ENCODE results near the gene FOXP1. TPM values are rescaled to one million over a fixed set of nuclear protein-coding genes. Genes with fewer than 3 reads are reported as not detected.

FOXP1 gene
- total RNA-seq, 1 donor from 2014 or later = 27.3 TPM

GRCh38 chr3:71486831-71487230 lies 96.7 kb downstream of the FOXP1 start:
- peaks cover 13% of the 10 kb centered on the region for H3K4me1 Mint-ChIP-seq

DNA sequence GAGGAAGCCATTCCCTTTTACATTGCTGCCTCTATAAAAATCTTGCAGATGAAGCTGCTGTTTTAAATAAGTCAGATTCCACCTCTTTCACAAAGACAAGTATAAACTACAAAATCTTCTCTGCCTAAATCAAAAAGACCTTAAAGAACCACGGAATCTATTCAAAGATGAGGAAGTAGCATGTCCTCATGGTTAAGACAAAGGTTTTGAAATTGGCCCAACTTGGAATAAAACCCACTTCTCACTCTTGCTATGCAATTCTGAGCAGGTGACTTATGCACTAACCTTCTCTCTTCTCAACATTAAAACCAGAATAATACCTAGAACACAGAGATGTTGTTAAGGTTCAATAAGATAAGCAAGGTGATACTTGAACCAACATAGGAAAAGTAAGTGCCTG lies 97.6 kb downstream of the FOXP1 start:
- Histone ChIP-seq H3K4me3 (no peak overlapping the region), H3K36me3 (no peaks in the 10 kb centered on the region), H4K20me1 (ENCODE audit: low read depth) (peaks cover 7% of the 10 kb centered on the region), H3K27ac (no peak overlapping the region), H3K9me3 (ENCODE audit: low read depth) (no peaks in the 10 kb centered on the region), H3K27me3 (no peaks in the 10 kb centered on the region), H3K4me2 (no peak overlapping the region), H3K79me2 (ENCODE audit: low read depth) (no peaks in the 10 kb centered on the region), H3K4me1 (no peaks in the 10 kb centered on the region), H3F3A (ENCODE audit: low read depth) (no peaks in the 10 kb centered on the region), H3K9ac (no peak overlapping the region), H2AFZ (replicated peaks) (no peak overlapping the region)
- H3K36me3 Mint-ChIP-seq = peaks cover 5% of the 10 kb centered on the region
- peaks cover 13% of the 10 kb centered on the region for H3K4me1 Mint-ChIP-seq
- no peak for DNase-seq (ENCODE audit: low spot score)
- peaks cover 5% of the 10 kb centered on the region for H3K9me3 Mint-ChIP-seq
- no peak overlapping the region for H3K27ac Mint-ChIP-seq
- TF ChIP-seq EZH2 (IDR thresholded peaks at IDR 0.05) (no peak), EZH2phosphoT487 (IDR thresholded peaks at IDR 0.05) (no peak)
- TF ChIP-seq, protein P1, sequence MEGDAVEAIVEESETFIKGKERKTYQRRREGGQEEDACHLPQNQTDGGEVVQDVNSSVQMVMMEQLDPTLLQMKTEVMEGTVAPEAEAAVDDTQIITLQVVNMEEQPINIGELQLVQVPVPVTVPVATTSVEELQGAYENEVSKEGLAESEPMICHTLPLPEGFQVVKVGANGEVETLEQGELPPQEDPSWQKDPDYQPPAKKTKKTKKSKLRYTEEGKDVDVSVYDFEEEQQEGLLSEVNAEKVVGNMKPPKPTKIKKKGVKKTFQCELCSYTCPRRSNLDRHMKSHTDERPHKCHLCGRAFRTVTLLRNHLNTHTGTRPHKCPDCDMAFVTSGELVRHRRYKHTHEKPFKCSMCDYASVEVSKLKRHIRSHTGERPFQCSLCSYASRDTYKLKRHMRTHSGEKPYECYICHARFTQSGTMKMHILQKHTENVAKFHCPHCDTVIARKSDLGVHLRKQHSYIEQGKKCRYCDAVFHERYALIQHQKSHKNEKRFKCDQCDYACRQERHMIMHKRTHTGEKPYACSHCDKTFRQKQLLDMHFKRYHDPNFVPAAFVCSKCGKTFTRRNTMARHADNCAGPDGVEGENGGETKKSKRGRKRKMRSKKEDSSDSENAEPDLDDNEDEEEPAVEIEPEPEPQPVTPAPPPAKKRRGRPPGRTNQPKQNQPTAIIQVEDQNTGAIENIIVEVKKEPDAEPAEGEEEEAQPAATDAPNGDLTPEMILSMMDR (IDR thresholded peaks at IDR 0.05) = no peak
- no peak overlapping the region for H3K4me3 Mint-ChIP-seq
- H3K27me3 Mint-ChIP-seq (ENCODE audit: insufficient read depth, low read depth) = no peaks in the 10 kb centered on the region

More at GRCh38 chr3:71486831-71487230, 96.7 kb downstream of the FOXP1 start:
- H3K27ac Mint-ChIP-seq = no peak overlapping the region
- Histone ChIP-seq H3F3A (ENCODE audit: low read depth) (no peaks in the 10 kb centered on the region), H2AFZ (replicated peaks) (no peak overlapping the region), H3K27ac (no peak overlapping the region), H3K36me3 (no peaks in the 10 kb centered on the region), H4K20me1 (ENCODE audit: low read depth) (peaks cover 7% of the 10 kb centered on the region), H3K4me2 (no peak overlapping the region), H3K9me3 (ENCODE audit: low read depth) (no peaks in the 10 kb centered on the region), H3K79me2 (ENCODE audit: low read depth) (no peaks in the 10 kb centered on the region), H3K4me1 (no peaks in the 10 kb centered on the region), H3K9ac (no peak overlapping the region), H3K4me3 (no peak overlapping the region), H3K27me3 (no peaks in the 10 kb centered on the region)
- no peaks in the 10 kb centered on the region for H3K27me3 Mint-ChIP-seq (ENCODE audit: insufficient read depth, low read depth)
- TF ChIP-seq, protein P1 (IDR thresholded peaks at IDR 0.05) = no peak
- TF ChIP-seq EZH2phosphoT487 (IDR thresholded peaks at IDR 0.05) = no peak
- TF ChIP-seq EZH2 (IDR thresholded peaks at IDR 0.05) = no peak
- H3K36me3 Mint-ChIP-seq = peaks cover 13% of the 10 kb centered on the region
- no peak for DNase-seq (ENCODE audit: low spot score)
- H3K4me3 Mint-ChIP-seq = no peak overlapping the region
- peaks cover 12% of the 10 kb centered on the region for H3K9me3 Mint-ChIP-seq

GRCh38 chr3:71484452-71484851 lies 99.1 kb downstream of the FOXP1 start:
- Mint-ChIP-seq H3K36me3 (no peaks in the 10 kb centered on the region), H3K9me3 (peaks cover under 1% of the 10 kb centered on the region), H3K27me3 (ENCODE audit: insufficient read depth, low read depth) (no peaks in the 10 kb centered on the region), H3K4me1 (peaks cover 13% of the 10 kb centered on the region), H3K4me3 (no peak overlapping the region), H3K27ac (no peak overlapping the region)
- DNase-seq (ENCODE audit: low spot score) = no peak
- Histone ChIP-seq H3K27me3 (no peaks in the 10 kb centered on the region), H3K4me3 (no peak overlapping the region), H3K4me1 (no peaks in the 10 kb centered on the region), H4K20me1 (ENCODE audit: low read depth) (peaks cover 7% of the 10 kb centered on the region), H3F3A (ENCODE audit: low read depth) (no peaks in the 10 kb centered on the region), H3K9me3 (ENCODE audit: low read depth) (no peaks in the 10 kb centered on the region), H3K4me2 (no peak overlapping the region), H3K36me3 (no peaks in the 10 kb centered on the region), H3K27ac (no peak overlapping the region), H3K9ac (no peak overlapping the region), H3K79me2 (ENCODE audit: low read depth) (no peaks in the 10 kb centered on the region), H2AFZ (replicated peaks) (no peak overlapping the region)
- no peak for TF ChIP-seq EZH2 (IDR thresholded peaks at IDR 0.05)
- no peak for TF ChIP-seq EZH2phosphoT487 (IDR thresholded peaks at IDR 0.05)
- TF ChIP-seq, protein P1 (IDR thresholded peaks at IDR 0.05) = no peak

All from neural progenitor cell (in vitro differentiated cells).